K562 (cell line): Measurements from ENCODE around the gene FZD4.

Source experiments
- SRSF9 ChIP-seq: fragments of 200-400 bp; formaldehyde crosslinking; IDR thresholded peaks from 2 replicates; pipeline ENCODE4 v1.6.1; 2017; ENCODE audit warnings: low read depth, low read length, borderline replicate concordance
- ZBTB43 ChIP-seq: sonication (generic); formaldehyde crosslinking; IDR thresholded peaks from 2 replicates; pipeline ENCODE4 v1.8.0; 2023; ENCODE audit warnings: mild to moderate bottlenecking, missing genetic modification reagents
- TF ChIP-seq, protein P1 (sequence below): fragments of 200-600 bp; sonication (generic); IDR thresholded peaks from one replicate; pipeline ENCODE4 v1.6.1; 2012; ENCODE audit warnings: mild to moderate bottlenecking, low read depth, low read length, inconsistent platforms

DNA sequence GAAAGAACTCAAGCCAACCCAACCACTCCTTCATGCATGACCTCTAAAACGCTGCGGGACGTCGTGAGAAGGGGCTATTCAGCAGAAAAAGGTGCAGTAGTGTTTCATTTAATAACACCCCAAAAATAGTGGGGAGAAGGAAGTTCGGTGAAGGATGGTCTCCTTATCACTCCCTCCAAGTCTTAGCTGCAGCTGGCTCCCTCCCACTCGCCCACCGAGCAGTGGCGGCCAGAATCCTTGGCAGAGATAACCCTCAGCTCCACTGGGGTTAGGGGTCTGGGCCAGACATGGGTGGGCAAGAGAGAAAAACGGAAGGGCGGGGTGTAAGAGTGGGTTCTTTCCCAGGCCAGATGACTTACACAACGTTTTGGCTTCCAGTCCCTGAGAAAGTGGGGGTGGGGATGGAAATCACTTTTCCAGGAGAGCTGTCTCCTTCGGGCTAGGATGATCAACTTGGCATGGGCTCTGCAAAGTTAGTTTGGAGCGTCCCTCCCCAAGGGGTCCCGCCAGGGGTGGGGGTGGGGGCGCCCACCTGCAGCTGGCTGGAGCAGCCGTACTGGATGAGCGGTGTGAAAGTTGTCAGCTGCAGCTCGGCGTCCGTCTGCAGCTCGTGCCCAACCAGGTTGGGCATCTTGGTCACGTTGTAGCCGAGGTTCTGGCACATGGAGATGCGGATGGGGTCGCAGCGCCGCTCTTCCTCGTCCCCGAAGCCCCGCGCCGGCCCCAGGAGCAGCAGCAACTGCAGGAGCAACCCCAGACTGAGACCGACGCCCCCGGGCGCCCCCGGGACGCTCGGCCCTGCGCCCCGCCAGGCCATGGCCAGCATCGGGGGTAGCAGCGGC, 705 bp downstream of the FZD4 start:
- TF ChIP-seq SRSF9, result no peak
- TF ChIP-seq, protein P1, sequence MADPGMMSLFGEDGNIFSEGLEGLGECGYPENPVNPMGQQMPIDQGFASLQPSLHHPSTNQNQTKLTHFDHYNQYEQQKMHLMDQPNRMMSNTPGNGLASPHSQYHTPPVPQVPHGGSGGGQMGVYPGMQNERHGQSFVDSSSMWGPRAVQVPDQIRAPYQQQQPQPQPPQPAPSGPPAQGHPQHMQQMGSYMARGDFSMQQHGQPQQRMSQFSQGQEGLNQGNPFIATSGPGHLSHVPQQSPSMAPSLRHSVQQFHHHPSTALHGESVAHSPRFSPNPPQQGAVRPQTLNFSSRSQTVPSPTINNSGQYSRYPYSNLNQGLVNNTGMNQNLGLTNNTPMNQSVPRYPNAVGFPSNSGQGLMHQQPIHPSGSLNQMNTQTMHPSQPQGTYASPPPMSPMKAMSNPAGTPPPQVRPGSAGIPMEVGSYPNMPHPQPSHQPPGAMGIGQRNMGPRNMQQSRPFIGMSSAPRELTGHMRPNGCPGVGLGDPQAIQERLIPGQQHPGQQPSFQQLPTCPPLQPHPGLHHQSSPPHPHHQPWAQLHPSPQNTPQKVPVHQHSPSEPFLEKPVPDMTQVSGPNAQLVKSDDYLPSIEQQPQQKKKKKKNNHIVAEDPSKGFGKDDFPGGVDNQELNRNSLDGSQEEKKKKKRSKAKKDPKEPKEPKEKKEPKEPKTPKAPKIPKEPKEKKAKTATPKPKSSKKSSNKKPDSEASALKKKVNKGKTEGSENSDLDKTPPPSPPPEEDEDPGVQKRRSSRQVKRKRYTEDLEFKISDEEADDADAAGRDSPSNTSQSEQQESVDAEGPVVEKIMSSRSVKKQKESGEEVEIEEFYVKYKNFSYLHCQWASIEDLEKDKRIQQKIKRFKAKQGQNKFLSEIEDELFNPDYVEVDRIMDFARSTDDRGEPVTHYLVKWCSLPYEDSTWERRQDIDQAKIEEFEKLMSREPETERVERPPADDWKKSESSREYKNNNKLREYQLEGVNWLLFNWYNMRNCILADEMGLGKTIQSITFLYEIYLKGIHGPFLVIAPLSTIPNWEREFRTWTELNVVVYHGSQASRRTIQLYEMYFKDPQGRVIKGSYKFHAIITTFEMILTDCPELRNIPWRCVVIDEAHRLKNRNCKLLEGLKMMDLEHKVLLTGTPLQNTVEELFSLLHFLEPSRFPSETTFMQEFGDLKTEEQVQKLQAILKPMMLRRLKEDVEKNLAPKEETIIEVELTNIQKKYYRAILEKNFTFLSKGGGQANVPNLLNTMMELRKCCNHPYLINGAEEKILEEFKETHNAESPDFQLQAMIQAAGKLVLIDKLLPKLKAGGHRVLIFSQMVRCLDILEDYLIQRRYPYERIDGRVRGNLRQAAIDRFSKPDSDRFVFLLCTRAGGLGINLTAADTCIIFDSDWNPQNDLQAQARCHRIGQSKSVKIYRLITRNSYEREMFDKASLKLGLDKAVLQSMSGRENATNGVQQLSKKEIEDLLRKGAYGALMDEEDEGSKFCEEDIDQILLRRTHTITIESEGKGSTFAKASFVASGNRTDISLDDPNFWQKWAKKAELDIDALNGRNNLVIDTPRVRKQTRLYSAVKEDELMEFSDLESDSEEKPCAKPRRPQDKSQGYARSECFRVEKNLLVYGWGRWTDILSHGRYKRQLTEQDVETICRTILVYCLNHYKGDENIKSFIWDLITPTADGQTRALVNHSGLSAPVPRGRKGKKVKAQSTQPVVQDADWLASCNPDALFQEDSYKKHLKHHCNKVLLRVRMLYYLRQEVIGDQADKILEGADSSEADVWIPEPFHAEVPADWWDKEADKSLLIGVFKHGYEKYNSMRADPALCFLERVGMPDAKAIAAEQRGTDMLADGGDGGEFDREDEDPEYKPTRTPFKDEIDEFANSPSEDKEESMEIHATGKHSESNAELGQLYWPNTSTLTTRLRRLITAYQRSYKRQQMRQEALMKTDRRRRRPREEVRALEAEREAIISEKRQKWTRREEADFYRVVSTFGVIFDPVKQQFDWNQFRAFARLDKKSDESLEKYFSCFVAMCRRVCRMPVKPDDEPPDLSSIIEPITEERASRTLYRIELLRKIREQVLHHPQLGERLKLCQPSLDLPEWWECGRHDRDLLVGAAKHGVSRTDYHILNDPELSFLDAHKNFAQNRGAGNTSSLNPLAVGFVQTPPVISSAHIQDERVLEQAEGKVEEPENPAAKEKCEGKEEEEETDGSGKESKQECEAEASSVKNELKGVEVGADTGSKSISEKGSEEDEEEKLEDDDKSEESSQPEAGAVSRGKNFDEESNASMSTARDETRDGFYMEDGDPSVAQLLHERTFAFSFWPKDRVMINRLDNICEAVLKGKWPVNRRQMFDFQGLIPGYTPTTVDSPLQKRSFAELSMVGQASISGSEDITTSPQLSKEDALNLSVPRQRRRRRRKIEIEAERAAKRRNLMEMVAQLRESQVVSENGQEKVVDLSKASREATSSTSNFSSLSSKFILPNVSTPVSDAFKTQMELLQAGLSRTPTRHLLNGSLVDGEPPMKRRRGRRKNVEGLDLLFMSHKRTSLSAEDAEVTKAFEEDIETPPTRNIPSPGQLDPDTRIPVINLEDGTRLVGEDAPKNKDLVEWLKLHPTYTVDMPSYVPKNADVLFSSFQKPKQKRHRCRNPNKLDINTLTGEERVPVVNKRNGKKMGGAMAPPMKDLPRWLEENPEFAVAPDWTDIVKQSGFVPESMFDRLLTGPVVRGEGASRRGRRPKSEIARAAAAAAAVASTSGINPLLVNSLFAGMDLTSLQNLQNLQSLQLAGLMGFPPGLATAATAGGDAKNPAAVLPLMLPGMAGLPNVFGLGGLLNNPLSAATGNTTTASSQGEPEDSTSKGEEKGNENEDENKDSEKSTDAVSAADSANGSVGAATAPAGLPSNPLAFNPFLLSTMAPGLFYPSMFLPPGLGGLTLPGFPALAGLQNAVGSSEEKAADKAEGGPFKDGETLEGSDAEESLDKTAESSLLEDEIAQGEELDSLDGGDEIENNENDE, result no peak
- no peak for TF ChIP-seq ZBTB43 (CRISPR knock-in tag)
